ENCODE results near the gene TXN. TPM values are rescaled to one million over a fixed set of nuclear protein-coding genes. Genes with fewer than 3 reads are reported as not detected.
"Not testable (repeated sequence)": the region's sequence is repeated elsewhere in the genome, so short reads cannot be mapped to it uniquely, and the experiment has no call there.

The TXN gene
- polyA plus RNA-seq, 4 donors = 291 to 881 (median 555) TPM

- no peaks in the 10 kb centered on the region for H3K27me3 ChIP-seq (ENCODE audit: control insufficient read depth in 3 of 3, insufficient read depth in 3 of 3, low read length in 3 of 3)
- H3K4me3 ChIP-seq (ENCODE audit: low read depth in 1 of 3, low read length in 3 of 3) = no peak overlapping the region
- peaks cover 8 to 27% (median 13%) of the 10 kb centered on the region in 3 donors for H3K4me1 ChIP-seq (ENCODE audit: control insufficient read depth in 3 of 3, insufficient read depth in 2 of 3, low read depth in 1 of 3, low read length in 2 of 3)
- H3K27ac ChIP-seq (ENCODE audit: low read depth in 1 of 3, low read length in 2 of 3) = peak overlapping the region in 2 of 3 donors; percentile 60 to 63
- FAIRE-seq = no peak
- WGBS, 3 donors = 26 to 58% (median 37%) methylated on average over 2 of the region's 2 CpGs
- H3K36me3 ChIP-seq (ENCODE audit: control insufficient read depth in 3 of 3, insufficient read depth in 2 of 3, low read depth in 1 of 3, low read length in 3 of 3) = peaks cover 0 to 7% (median 0%) of the 10 kb centered on the region in 3 donors
- DNase-seq = peak; percentile 70 to 73
- peaks cover 0 to 2% of the 10 kb centered on the region in 2 donors for H3K9me3 ChIP-seq (ENCODE audit: control insufficient read depth in 2 of 2, insufficient read depth in 1 of 2, low read depth in 1 of 2, low read length in 1 of 2)
Measured at GRCh38 chr9:110199643-110200042, 56.7 kb downstream of the TXN start.

DNA sequence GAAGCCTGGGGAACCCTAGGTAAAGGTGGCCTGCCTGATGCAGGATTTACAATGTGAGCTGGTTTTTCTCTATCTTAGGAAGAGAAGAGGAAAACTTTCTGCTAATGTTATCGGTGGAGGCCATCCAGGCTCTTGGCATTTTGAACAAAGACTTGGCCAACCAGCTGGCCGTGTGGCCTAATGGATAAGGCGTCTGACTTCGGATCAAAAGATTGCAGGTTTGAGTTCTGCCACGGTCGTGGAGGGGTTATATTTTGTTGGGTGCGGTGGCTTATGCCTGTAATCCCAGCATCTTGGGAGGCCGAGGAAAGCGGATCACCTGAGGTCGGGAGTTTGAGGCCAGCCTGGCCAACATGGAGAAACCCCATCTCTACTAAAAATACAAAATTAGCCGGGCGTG lies 58.0 kb downstream of the TXN start:
- Histone ChIP-seq H3K9me3 (ENCODE audit: control insufficient read depth in 2 of 2, insufficient read depth in 1 of 2, low read depth in 1 of 2, low read length in 1 of 2) (peaks cover 0 to 3% of the 10 kb centered on the region in 2 donors), H3K36me3 (ENCODE audit: control insufficient read depth in 3 of 3, insufficient read depth in 2 of 3, low read depth in 1 of 3, low read length in 3 of 3) (peaks cover 0 to 7% (median 0%) of the 10 kb centered on the region in 3 donors), H3K27me3 (ENCODE audit: control insufficient read depth in 3 of 3, insufficient read depth in 3 of 3, low read length in 3 of 3) (no peaks in the 10 kb centered on the region), H3K4me3 (ENCODE audit: low read depth in 1 of 3, low read length in 3 of 3) (no peak overlapping the region), H3K27ac (ENCODE audit: low read depth in 1 of 3, low read length in 2 of 3) (peak overlapping the region; percentile 55 to 76 (median 73)), H3K4me1 (ENCODE audit: control insufficient read depth in 3 of 3, insufficient read depth in 2 of 3, low read depth in 1 of 3, low read length in 2 of 3) (peaks cover 8 to 34% (median 18%) of the 10 kb centered on the region in 3 donors)
- DNase-seq (no peak), FAIRE-seq (no peak)
- WGBS, 3 donors = 64 to 85% (median 68%) methylated on average over 12 of the region's 12 CpGs

- Histone ChIP-seq H3K27me3 (ENCODE audit: control insufficient read depth in 3 of 3, insufficient read depth in 3 of 3, low read length in 3 of 3) (no peaks in the 10 kb centered on the region), H3K4me3 (ENCODE audit: low read depth in 1 of 3, low read length in 3 of 3) (no peak overlapping the region), H3K4me1 (ENCODE audit: control insufficient read depth in 3 of 3, insufficient read depth in 2 of 3, low read depth in 1 of 3, low read length in 2 of 3) (peaks cover 6 to 36% (median 18%) of the 10 kb centered on the region in 3 donors), H3K9me3 (ENCODE audit: control insufficient read depth in 2 of 2, insufficient read depth in 1 of 2, low read depth in 1 of 2, low read length in 1 of 2) (peaks cover 0 to 3% of the 10 kb centered on the region in 2 donors), H3K36me3 (ENCODE audit: control insufficient read depth in 3 of 3, insufficient read depth in 2 of 3, low read depth in 1 of 3, low read length in 3 of 3) (peaks cover 0 to 7% (median 0%) of the 10 kb centered on the region in 3 donors), H3K27ac (ENCODE audit: low read depth in 1 of 3, low read length in 2 of 3) (peak overlapping the region; percentile 55 to 76 (median 73))
- FAIRE-seq (no peak), DNase-seq (peak; percentile 61 to 76)
- WGBS, 3 donors = 29 to 62% (median 41%) methylated on average over 11 of the region's 11 CpGs
Measured at GRCh38 chr9:110197330-110198187, 58.7 kb downstream of the TXN start.

DNA sequence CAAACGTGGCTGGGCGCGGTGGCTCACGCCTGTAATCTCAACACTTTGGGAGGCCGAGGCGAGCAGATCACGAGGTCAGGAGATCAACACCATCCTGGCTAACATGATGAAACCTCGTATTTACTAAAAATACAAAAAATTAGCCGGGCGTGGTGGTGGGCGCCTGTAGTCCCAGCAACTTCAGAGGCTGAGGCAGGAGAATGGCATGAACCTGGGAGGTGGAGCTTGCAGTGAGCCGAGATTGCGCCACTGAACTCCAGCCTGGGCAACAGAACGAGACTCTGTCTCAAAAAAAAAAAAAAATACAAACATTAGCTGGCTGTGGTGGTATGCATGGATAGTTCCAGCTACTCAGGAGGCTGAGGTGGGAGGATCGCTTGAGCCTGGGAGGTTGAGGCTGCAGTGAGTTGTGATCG lies 60.2 kb downstream of the TXN start:
- WGBS, 3 donors = 78 to 82% (median 78%) methylated on average over 16 of the region's 16 CpGs
- not testable (repeated sequence) for FAIRE-seq
- peaks cover 3 to 30% (median 18%) of the 10 kb centered on the region in 3 donors for H3K4me1 ChIP-seq (ENCODE audit: control insufficient read depth in 3 of 3, insufficient read depth in 2 of 3, low read depth in 1 of 3, low read length in 2 of 3)

More for the DNA sequence above, 60.2 kb downstream of the TXN start:
- not testable (repeated sequence) for H3K36me3 ChIP-seq (ENCODE audit: control insufficient read depth in 3 of 3, insufficient read depth in 2 of 3, low read depth in 1 of 3, low read length in 3 of 3); H3K27ac ChIP-seq (ENCODE audit: low read depth in 1 of 3, low read length in 2 of 3); H3K4me3 ChIP-seq (ENCODE audit: low read depth in 1 of 3, low read length in 3 of 3); H3K9me3 ChIP-seq (ENCODE audit: control insufficient read depth in 2 of 2, insufficient read depth in 1 of 2, low read depth in 1 of 2, low read length in 1 of 2); DNase-seq; H3K27me3 ChIP-seq (ENCODE audit: control insufficient read depth in 3 of 3, insufficient read depth in 3 of 3, low read length in 3 of 3)

Other genes starting within 250 kb of the TXN start
- 10 to 100 TPM in 2 of 4 donors, 1 to 10 TPM in 2; 6.5 to 25.7 (median 10.9) TPM for gene C9orf152, start 48.3 kb downstream of the TXN start, polyA plus RNA-seq
- not detected for gene TXNDC8, start 81.4 kb upstream of the TXN start, polyA plus RNA-seq

Measured in small intestine (tissue), 7 donors.